Jurkat, Clone E6-1 (cell line): ENCODE data around the gene MPV17. TPM values are rescaled to one million over a fixed set of nuclear protein-coding genes. Genes with fewer than 3 reads are reported as not detected.
"Not testable (repeated sequence)": the region's sequence is repeated elsewhere in the genome, so short reads cannot be mapped to it uniquely, and the experiment has no call there.

ENCODE experiments used
- DNase-seq: peaks from one replicate; pipeline ENCODE4 v3.0.0-alpha.2; 2011; ENCODE audit warnings: low read depth, low spot score
- H3K4me3 ChIP-seq: 2 replicates; pipeline ENCODE4 v1.5.1; 2011; ENCODE audit warnings: mild to moderate bottlenecking, low read length, control low read depth, moderate library complexity
- polyA plus RNA-seq: library from polyadenylated mRNA; unstranded; fragments of >200 nt; gene quantifications from one replicate; pipeline ENCODE4 v1.2.1, GENCODE V29; 2012; ENCODE audit warnings: missing spikeins; ENCODE audit not compliant: insufficient read length, insufficient read depth

Gene MPV17, protein sequence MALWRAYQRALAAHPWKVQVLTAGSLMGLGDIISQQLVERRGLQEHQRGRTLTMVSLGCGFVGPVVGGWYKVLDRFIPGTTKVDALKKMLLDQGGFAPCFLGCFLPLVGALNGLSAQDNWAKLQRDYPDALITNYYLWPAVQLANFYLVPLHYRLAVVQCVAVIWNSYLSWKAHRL
- 80.2 TPM for polyA plus RNA-seq

DNA sequence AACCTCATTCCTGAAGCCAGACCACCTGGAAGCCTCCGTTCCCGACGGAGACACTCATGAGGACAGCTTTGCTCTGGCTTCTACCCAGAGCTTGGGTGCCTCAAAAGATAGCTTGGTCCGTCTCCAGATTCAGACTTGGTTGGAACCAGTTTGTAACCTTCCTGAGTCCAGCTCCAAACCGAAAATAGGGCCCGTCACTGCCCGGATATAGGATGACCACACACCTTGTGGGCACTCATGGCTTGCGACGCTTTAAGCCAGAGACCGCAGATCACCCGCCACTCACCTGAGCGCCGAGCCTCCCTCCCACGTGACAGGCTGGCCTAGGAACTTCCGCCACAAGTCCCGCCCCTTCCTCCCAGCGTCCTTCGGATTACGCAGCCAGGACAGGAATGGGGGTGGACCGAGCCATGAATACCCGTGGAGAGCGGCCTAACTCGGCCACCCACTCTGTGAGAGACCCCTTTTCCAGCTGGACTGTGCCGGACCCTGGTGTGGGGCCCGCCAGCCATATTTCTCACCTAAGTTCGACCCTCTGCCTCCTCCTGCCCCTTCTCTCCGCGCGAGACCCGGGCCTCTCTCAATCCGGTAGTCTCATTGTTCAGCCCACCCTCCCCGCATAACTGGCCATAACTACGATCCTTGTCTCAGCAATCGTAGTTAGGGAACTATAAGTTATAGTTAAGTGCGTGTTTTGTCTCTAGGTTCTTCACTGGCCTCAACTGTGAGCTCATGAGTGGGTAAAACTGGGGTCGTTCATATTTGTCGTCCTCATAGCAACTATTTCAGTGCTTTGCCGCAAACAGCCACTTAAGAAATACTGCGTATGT, at the start of gene MPV17:
TSS of gene MPV17 (minus strand) at position 332 of the 830 bp plus-strand sequence. CDS start 580 bp downstream, outside the sequence.
- H3K4me3 ChIP-seq, result peak within 1 kb of the TSS; percentile 99
- DNase-seq, result peak; percentile 77

- peak overlapping the region; percentile 94 for H3K4me3 ChIP-seq
- no peak for DNase-seq
These were observed 48.1 kb upstream of the MPV17 start for GRCh38 chr2:27370816-27371620.

DNA sequence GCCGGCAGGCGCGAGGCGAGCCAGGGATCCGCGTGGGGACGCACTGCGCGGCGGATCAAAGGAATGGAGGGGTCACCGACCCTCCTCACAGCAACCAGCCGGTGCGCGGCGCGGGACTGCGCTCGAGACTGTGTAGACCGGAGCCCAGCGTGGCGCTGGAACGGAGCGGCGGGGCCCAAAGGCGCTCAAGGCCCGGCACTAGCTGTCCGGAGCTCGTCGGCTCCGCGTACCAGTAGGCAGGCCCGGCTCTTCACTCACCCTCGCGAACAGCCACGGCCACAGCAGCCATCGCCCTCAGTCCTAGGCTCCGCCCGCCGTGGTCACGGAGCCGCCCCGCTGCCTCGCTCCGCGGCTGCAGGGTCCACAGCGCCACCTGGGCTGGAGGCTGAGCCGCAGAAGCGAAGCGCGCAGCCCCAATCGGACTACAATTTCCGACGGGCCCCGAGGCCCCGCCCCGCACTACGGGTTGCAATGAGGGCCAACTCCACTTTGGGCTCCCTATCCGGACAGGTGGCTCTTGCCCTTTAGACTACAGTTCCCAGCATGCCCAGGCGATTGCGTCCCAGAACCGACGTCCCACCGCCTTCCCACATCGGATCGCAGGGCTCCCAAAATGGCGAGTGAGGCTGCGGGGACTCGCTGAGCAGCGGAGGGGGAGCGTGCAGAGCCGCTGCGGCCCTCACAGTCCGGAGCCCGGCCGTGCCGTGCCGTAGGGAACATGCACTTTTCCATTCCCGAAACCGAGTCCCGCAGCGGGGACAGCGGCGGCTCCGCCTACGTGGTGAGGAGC, 47.3 kb upstream of the MPV17 start, which contains the start of the genes EIF2B4 and SNX17:
TSS of gene EIF2B4 (minus strand) at position 313 of the 790 bp plus-strand sequence. CDS start at position 289, 24 bp downstream.
TSS of gene SNX17 (plus strand) at position 591 of the 790 bp plus-strand sequence. CDS start at position 719, 128 bp downstream.
- peak within 1 kb of the TSS; percentile 94 for H3K4me3 ChIP-seq
- DNase-seq, result peak; percentile 99

DNA sequence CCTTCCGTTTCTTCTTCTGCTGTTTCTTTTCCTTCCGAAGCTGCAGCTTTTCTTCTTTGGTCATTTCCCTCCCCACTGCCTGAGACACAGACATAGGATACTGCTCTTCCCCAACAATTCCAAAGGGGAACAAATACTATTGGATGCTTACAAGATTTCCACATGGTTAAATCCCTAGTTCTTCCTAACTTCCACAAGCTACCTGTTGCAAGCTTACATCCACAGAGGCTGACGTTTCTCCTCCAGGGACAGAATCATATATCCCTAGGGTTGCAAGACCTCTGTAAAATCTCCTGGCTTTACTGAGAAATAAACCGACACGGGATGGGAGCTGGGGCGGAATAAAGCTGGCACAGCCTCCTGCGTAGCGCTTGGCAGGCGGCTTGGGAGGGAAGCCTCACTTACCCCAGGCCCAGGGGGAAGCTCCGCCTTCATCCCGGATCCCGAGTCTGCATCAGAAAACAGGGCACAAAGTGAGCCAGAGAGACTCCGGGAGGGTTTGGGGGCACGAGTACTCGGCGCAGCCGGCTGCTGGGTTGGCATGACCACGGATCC, 46.7 kb upstream of the MPV17 start:
- H3K4me3 ChIP-seq, result peak overlapping the region; percentile 94
- no peak for DNase-seq

GRCh38 chr2:27363933-27364332, 41.0 kb upstream of the MPV17 start:
- no peak for DNase-seq
- no peak overlapping the region for H3K4me3 ChIP-seq

DNA sequence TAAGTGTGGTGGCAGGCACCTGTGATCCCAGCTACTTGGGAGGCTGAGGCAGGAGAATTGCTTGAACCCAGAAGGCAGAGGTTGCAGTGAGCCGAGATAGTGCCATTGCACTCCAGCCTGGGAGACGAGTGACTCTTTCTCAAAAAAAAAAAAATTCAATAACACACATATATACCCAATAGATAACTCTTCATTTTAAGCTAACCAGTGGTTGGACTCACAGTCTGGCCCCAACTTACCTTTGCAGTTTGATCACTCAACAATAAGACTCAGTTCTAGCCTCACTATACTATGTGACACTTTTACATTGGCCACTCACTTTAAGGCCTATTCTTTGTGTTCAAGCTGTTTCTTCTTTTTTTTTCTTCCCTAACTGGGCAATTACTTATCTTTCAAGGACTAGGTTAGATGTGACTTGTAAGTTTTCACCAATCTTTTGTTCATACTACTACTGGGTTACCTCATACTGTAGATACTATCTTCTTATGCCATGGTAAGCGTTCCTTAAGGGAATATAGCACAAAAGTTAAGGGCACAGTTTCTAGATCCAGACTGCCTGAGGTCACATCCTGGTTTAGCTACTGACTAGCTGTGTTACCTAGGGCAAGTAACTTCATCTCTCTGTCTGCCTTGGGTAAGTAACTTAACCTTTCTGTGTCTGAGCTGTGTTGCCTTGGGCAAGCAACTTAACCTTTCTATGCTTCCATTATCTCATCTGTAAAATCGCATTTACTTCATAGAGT, 40.0 kb upstream of the MPV17 start:
- no peak overlapping the region for H3K4me3 ChIP-seq
- DNase-seq, result no peak

- DNase-seq, result peak; percentile 94
- peak within 1 kb of the TSS; percentile 99 for H3K4me3 ChIP-seq
These were observed 33.7 kb upstream of the MPV17 start, which contains the start of gene GTF3C2 for GRCh38 chr2:27356382-27357181. Gene GTF3C2 (minus strand): TSS chr2:27356764. CDS start chr2:27343554, 13,210 bp downstream.

DNA sequence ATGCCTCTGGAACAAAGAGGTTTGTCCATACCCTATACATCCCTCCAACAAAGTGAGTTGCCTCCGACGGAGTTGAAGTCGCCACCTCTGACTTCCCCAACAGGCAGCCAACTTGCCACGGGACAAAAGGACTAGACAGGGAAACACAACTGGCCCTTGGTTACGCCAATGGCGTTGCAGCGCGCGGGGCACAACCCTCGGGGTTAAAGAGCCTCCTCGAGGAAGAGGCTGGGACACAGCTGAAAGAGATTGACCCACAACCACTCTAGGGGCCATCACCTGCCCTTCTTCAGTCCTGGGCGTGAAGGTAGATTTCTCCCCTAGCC, 33.1 kb upstream of the MPV17 start:
- no peak for DNase-seq
- peak overlapping the region; percentile 99 for H3K4me3 ChIP-seq

- DNase-seq, result no peak
- H3K4me3 ChIP-seq, result no peak overlapping the region
These were observed 31.7 kb upstream of the MPV17 start for GRCh38 chr2:27354597-27354927.

GRCh38 chr2:27353762-27354596, 31.1 kb upstream of the MPV17 start:
- H3K4me3 ChIP-seq, result no peak overlapping the region
- no peak for DNase-seq

- DNase-seq, result not testable (repeated sequence)
These were observed 30.5 kb upstream of the MPV17 start for GRCh38 chr2:27353386-27353761.

DNA sequence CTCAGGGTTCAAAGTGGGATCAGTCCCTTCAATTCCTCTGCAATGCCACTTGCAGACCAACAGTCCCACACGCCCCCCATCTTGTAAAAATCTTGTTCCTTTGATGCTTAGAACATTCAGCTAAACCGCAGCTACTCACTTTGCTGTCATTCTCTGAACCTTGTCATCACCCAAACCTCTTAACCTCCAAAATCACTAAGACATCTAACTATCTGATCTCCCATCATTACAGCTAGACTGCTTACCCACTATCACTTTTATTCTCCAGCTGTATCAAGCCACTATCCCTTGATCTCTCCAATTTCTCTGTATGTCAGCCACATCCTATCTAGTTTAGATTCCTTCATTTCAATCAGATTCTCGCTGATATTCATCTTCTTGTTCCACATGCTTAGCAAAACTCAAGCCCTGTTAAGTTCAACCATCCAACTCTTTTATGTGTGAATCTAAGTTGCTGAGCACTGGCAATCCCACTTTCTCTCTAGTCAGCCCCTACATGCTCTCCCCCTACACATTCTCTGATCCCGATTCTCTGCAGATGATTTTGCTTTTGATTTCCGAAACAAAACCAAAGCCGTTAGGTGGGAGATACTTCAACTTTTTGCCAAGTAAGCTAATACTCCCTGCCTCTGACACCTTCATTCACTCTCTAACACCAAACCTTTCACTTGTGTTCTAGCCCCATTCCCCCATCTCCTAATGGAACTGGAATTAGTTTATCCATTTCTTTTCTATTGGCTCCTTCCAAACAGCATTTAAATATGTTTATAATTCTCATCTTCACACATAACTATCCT, 29.1 kb upstream of the MPV17 start:
- DNase-seq, result peak; percentile 91
- no peak overlapping the region for H3K4me3 ChIP-seq

More at GRCh38 chr2:27353386-27353761, 30.5 kb upstream of the MPV17 start:
- H3K4me3 ChIP-seq, result not testable (repeated sequence)

- H3K4me3 ChIP-seq, result no peak overlapping the region
- no peak for DNase-seq
These were observed 27.3 kb upstream of the MPV17 start for GRCh38 chr2:27350106-27350693.

DNA sequence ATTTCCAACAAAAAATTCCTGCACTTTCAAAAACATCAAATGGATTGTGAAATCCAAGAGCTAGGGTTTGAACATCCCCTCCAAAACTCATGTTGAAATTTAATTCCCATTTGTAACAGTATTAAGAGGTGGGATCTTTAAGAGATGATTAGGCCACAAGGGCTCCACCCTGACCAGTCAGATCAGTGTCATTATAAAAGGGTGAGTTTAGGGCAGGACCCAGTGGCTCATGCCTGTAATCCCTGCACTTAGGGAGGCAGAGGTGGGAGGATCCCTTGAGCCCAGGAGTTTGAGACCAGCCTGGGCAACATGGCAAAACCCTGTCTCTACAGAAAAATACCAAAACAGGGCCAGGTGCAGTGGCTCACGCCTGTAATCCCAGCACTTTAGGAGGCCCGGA, 24.7 kb upstream of the MPV17 start:
- no peak overlapping the region for H3K4me3 ChIP-seq
- no peak for DNase-seq

DNA sequence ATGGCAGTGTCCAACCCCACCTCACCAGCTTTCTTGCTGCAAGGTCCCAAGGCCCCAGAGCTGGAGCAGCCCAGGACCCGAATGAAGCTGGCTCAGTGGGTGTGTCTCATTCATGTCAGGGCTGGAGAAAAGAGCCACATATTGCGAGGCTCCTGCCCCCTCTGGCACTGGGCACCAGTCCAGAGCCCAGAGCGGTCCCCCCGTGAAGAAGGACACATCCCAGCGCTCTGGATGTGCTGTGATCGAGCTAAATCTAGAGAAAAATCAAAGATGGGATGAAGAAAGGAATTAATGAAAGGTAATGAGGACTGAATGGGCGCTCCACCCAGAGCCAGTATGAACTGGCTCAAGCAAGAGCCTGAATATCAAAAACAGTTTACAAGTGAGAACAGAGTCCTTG, 13.3 kb upstream of the MPV17 start:
- H3K4me3 ChIP-seq, result no peak overlapping the region
- DNase-seq, result no peak
